Renal pelvis (tissue), 4 donors: ENCODE data around the gene LTBP1. TPM values are rescaled to one million over a fixed set of nuclear protein-coding genes. Genes with fewer than 3 reads are reported as not detected.
"Not testable (repeated sequence)": the region's sequence is repeated elsewhere in the genome, so short reads cannot be mapped to it uniquely, and the experiment has no call there.

Experiments
- DNase-seq: peaks from one replicate; pipeline ENCODE4 v3.0.0-alpha.2; 2013
- polyA plus RNA-seq, 3 donors: library from polyadenylated mRNA; unstranded; fragments of 120-200 nt; gene quantifications; one replicate each; pipeline ENCODE4 v1.2.1, GENCODE V29; 2013; ENCODE audit not compliant: insufficient read length in 3 of 3

The LTBP1 gene
- polyA plus RNA-seq, 3 donors = 69.0 to 86.2 (median 74.6) TPM

DNA sequence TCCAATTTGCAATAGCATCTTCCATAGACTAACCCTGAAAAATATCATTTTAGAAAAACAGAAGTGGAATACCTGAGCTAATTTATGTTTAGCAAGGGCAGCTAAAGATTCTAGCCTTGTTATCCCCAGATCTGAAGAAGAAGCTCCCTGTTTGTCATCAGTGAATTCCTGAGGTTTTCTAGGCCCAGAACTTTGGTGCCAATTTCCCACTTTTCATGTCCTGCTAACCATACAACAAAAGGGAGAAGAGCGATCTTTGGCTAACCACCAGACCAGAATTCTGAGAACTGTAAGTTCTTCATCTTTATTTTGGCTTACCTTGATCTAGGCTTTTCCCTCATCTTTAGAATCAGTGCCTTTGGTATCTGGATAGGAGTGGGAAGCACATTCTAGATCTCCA lies 478.4 kb downstream of the LTBP1 start:
- no peak for DNase-seq

DNA sequence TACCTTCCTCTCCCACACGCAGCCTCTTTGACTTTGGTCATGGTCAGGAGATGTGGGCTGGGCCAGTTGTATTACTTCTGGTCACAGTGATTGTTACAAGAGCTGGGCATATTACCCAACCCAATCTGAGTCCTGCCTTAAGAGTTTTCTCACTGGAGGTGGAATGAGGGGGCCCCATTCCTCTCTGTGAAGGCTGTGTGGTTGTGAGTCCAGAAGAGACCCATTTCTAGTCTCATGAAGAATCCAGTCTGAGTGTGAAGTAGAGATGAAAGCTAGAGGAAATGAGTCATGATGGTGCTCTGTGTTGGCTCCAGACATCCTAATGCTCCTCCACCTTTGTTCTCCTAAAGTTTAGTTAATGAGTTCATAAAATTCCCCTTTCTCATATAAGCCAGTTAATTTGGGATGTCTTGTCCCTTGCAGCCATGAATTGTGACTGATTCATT lies 478.9 kb downstream of the LTBP1 start:
- DNase-seq = no peak

DNA sequence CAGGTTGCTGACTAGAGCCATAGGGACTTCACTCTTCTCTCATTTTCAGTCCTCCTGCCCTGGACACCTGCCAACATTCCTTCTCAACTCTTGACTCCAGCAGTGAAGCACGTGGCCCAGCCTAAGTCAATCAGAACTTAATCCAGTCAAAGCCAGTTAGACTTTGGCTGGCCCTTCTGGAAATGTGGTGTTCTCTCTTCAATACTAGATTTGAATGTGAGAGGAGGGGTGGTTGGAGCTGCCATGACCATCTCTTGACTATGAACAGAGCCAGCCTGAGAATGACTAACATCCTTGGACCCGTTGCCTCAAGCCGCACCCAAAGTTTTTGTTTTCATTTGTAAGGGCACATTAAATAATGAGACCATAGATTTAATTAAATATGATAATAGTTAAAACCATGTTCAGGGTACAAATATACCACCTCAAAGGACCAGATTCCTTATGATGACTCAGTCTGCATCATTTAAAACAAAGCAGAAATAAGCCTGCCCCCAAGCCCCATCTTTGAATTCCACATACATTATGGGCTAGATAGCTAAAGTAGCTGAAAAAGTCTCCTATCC lies 480.0 kb downstream of the LTBP1 start:
- DNase-seq = no peak

DNA sequence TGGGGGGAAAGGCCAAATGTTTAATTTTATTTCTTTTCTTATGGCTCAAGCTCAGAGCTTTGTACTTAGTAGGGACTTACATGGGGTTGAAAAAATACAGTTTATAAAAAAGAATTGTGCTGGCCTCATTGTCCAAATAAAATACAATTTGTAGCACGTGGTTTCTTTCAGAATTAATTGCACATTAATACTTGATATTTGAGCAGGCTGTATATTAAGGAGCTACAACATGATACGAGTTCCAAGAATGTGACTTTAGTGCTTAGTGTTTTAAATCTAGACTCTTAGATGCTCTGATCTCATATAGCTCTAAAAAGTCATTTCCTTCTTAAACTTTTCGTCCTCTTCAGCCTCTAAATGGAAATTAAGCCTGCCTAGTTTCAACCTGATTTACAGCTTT lies 483.3 kb downstream of the LTBP1 start:
- peak; percentile 54 for DNase-seq

GRCh38 chr2:33430856-33431255 lies 484.1 kb downstream of the LTBP1 start:
- DNase-seq = no peak

DNA sequence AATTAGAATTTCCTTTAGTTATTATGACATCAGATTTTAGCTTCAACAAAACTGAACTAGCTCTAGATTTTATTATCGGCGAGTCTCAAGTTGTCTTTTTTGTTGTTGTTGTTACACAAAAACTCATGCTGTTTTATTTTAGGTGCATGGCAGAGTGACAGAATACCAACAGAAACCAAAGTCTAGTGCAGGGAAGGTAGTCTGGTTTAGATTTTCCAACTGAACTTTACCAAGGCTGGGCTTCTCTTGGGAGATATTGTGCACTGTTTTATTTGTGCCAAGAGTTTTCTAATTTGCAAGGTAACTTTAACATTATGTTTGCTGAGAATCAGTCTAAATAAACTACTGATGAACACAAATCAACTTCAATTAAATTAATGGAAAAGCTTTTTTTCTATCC lies 486.1 kb downstream of the LTBP1 start:
- DNase-seq = no peak

DNA sequence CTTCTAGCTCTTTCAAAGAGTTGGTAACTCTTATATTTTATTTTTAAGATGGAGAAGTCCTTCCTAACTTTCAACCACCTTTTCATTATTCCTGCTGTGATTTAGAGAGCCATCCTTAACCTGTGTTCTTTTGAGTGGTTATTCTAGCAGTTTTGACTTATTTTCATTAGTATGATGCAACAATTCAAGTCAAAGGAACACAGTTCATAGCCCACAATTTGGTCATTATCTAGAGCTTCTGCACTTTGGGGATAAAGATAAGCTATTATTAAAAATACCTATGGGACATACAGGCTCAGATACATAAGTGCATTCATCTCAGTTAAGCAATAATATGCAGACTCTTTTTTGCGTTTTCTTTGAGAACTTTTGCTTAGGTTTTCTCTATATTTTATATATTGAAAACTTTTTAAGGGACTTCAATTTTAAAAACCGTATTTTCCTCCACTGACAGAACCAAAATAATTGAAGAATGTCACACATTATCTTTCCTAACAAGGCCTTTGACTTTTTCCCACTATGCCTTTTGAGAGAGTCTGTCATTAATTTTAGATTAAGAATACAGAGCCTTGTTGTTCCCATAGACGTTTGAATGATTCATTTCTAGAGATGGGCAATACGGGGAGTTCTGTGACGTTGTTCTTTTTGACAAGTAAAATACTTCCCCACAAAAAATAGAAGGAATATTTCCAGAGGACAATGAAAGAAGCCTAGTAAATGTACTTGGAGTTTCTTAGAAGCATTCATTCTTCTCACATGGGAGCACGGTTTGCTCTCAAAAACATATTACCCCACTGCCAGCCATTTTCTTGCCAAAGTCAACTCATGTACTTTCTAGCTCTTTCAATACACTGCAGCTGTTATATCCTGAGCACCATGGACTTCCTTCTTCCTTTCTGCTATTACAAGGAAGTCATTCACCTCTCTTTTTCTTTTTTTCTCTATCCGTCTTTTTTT lies 486.8 kb downstream of the LTBP1 start:
- DNase-seq = no peak

GRCh38 chr2:33435518-33435917 lies 488.8 kb downstream of the LTBP1 start:
- no peak for DNase-seq

DNA sequence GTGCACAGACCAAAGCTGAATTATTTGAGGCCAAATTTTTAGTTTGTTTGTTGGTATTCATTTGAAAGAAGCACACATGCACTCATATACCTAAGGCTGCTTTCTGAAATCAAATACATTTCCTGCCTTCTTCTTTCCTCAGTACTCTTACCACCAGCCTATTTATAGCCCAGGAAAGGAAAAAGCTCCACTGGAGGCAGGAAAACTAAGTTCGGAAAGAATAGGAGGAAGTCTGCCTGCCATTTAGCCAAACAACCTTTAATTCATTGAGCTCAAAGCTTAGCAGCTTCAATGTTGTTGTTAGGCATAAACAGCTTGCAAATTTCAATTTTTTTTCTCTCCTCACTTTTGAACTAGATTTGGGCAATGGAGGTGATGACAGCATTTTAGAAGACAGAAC lies 489.3 kb downstream of the LTBP1 start:
- no peak for DNase-seq

DNA sequence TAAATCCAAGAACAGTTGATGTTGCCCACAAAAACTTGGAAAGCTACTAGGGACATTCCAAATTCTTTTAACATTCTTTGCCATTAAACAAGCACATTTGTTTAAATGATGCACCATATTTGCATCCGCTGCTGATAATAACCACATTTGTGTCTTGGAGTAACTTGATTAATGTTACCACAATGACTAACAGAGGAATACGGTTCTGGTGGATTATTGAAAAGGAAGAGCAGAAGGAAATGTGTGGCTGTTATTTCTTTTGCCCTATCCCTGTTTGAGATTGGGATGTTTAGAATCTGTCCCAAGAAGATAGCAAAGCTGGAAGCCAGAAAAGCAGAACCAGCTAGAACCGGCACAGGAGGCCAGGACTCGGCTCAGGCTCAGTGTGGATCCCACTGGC lies 490.5 kb downstream of the LTBP1 start:
- DNase-seq = no peak

GRCh38 chr2:33437815-33438214 lies 491.1 kb downstream of the LTBP1 start:
- DNase-seq = no peak

DNA sequence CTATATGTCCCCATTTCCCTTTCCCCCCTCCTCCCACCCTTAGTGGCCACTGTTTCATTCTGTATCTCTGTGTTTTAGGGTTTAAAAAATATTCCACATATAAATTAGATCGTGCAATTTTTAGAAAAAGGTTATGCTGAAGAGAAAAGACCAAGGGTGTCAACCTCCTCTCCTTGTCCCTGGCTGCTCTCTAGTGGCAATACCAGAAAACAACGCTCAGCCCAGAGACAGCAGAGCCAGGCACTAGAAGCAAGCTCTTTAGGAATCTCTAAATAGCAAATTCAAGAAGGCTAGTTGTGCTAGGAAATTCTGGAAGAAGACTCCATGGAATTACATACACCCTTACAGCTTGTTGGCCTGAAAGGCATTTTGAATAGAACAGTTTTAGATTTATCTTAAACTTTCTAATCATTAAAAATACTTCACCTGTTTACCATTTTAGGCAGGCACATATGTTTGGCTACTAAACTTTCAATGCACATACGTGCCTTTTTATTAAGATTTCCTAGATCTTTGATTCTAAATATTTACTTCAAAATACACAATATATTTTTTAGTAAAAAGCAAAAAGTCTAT lies 494.6 kb downstream of the LTBP1 start:
- no peak for DNase-seq

- not testable (repeated sequence) for DNase-seq
Measured at GRCh38 chr2:33442052-33442451, 495.3 kb downstream of the LTBP1 start.

DNA sequence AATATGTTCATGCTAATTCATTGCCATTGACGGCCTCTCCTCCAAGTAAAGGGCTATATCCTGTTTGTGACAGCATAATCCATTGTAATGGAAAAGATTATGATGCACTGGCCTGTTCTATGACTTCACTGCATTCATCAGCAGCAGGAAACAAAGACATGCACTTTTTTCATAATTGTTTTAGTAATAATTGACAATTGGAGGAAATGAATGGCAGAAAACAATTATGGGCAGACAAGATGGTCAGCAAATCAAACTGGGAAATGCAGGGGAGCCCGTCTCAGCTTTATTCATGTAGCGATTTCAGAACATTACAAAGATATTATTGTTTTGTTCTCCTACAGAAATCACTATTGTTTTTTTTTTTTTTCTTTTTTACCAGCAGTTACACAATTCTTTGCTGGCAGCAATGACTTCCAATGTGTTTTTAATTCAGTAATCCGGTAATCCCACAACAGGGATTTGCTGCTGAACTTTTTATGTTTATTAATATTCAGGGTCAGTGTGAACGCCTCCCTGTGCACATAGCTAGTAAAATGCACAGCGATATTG lies 495.9 kb downstream of the LTBP1 start:
- no peak for DNase-seq

DNA sequence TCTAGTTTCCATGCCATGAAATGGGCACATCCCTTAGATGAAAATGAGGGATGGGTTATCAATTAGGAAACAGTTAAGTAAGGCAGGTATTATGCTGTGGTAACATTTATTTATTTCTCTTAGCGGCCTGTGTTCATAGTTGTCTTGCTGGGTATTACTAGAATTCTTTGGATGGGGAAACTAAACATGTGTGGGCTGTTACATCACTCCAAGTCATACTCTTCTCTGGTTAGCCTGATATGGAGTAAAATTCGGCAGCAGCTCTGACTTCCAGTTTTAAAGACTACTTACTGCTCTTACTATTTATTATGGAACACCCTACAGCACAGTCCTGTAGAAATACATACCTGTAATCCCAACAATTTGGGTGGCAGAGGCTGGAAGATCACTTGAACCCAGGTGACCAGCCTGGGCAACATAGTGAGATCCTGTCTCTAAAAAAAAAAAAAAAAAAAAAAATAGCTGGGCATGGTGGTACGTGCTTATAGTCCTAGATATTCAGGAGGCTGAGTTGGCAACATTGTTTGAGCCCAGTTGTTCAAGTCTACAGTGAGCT lies 496.6 kb downstream of the LTBP1 start:
- no peak for DNase-seq

- no peak for DNase-seq
Measured at GRCh38 chr2:33444967-33445366, 498.2 kb downstream of the LTBP1 start.

GRCh38 chr2:33448220-33448899 lies 501.6 kb downstream of the LTBP1 start:
- DNase-seq = no peak
